Neural progenitor cell (in vitro differentiated cells): ENCODE measurements around the gene MAP7. TPM values are rescaled to one million over a fixed set of nuclear protein-coding genes. Genes with fewer than 3 reads are reported as not detected.
A peak's percentile ranks its signal among the peaks of the same experiment; 100 is the strongest.

ENCODE experiments used
- DNase-seq: peaks from one replicate; pipeline ENCODE4 v3.0.0-alpha.2; 2016; ENCODE audit warnings: low spot score
- H2AFZ ChIP-seq: fragments of 200-600 bp; sonication (generic); replicated peaks from 2 replicates; pipeline ENCODE4 v1.6.1; 2016; ENCODE audit warnings: antibody characterized with exemption
- H3F3A ChIP-seq: fragments of 200-600 bp; sonication (generic); 2 replicates; pipeline ENCODE4 v1.6.1; 2016; ENCODE audit warnings: antibody characterized with exemption, low read depth
- H3K27ac ChIP-seq: fragments of 200-600 bp; sonication (generic); 2 replicates; pipeline ENCODE4 v1.5.1; 2016; ENCODE audit warnings: mild to moderate bottlenecking
- H3K27me3 ChIP-seq: fragments of 200-600 bp; sonication (generic); 2 replicates; pipeline ENCODE4 v1.6.1; 2016; ENCODE audit warnings: mild to moderate bottlenecking, moderate library complexity
- H3K36me3 ChIP-seq: fragments of 200-600 bp; sonication (generic); 2 replicates; pipeline ENCODE4 v1.5.1; 2016
- H3K4me1 ChIP-seq: fragments of 200-600 bp; sonication (generic); 2 replicates; pipeline ENCODE4 v1.6.1; 2016; ENCODE audit warnings: mixed run types
- H3K4me2 ChIP-seq: fragments of 200-600 bp; sonication (generic); 2 replicates; pipeline ENCODE4 v1.6.1; 2016
- H3K4me3 ChIP-seq: fragments of 200-600 bp; sonication (generic); 2 replicates; pipeline ENCODE4 v1.5.1; 2016
- H3K79me2 ChIP-seq: fragments of 200-600 bp; sonication (generic); 2 replicates; pipeline ENCODE4 v1.6.1; 2016; ENCODE audit warnings: low read depth
- H3K9ac ChIP-seq: fragments of 200-600 bp; sonication (generic); 2 replicates; pipeline ENCODE4 v1.6.1; 2016
- H3K9me3 ChIP-seq: fragments of 200-600 bp; sonication (generic); 2 replicates; pipeline ENCODE4 v1.5.1; 2016; ENCODE audit warnings: low read depth
- H4K20me1 ChIP-seq: fragments of 200-600 bp; sonication (generic); 2 replicates; pipeline ENCODE4 v1.6.1; 2016; ENCODE audit warnings: low read depth
- H3K27ac Mint-ChIP-seq: 3 replicates; pipeline ENCODE4 v1.8.0; 2021; ENCODE audit warnings: mixed read lengths
- H3K27me3 Mint-ChIP-seq: 2 replicates; pipeline ENCODE4 v1.8.0; 2022; ENCODE audit warnings: low read depth, mild to moderate bottlenecking, inconsistent platforms, moderate library complexity, mixed read lengths; ENCODE audit not compliant: insufficient read depth
- H3K36me3 Mint-ChIP-seq: 3 replicates; pipeline ENCODE4 v1.8.0; 2021; ENCODE audit warnings: mixed read lengths
- H3K4me1 Mint-ChIP-seq: 3 replicates; pipeline ENCODE4 v1.8.0; 2021; ENCODE audit warnings: mixed read lengths
- H3K4me3 Mint-ChIP-seq: 3 replicates; pipeline ENCODE4 v1.8.0; 2021; ENCODE audit warnings: mild to moderate bottlenecking, moderate library complexity, mixed read lengths
- H3K9me3 Mint-ChIP-seq: 3 replicates; pipeline ENCODE4 v1.8.0; 2020; ENCODE audit warnings: mixed read lengths
- CTCF ChIP-seq: fragments of 200-600 bp; sonication (generic); IDR thresholded peaks from 2 replicates; pipeline ENCODE4 v1.5.1; 2017; ENCODE audit warnings: antibody characterized with exemption, mild to moderate bottlenecking
- EZH2 ChIP-seq: fragments of 200-600 bp; sonication (generic); IDR thresholded peaks from 2 replicates; pipeline ENCODE4 v1.6.1; 2017; ENCODE audit warnings: antibody characterized with exemption, mild to moderate bottlenecking, moderate library complexity
- EZH2phosphoT487 ChIP-seq: fragments of 200-600 bp; sonication (generic); IDR thresholded peaks from 2 replicates; pipeline ENCODE4 v1.6.1; 2017; ENCODE audit warnings: antibody characterized with exemption
- total RNA-seq: library from RNA; depleted of rRNA; stranded (reverse); fragments of >200 nt; gene quantifications from 2 replicates; pipeline ENCODE4 v1.2.3, GENCODE V29; 2015; ENCODE audit warnings: low replicate concordance

Gene MAP7
- total RNA-seq, 1 donor from 2014 or later: 9.0 TPM

- H3K79me2 ChIP-seq: no peaks in the 10 kb centered on the region
- H3K9ac ChIP-seq: no peak overlapping the region
- H3F3A ChIP-seq: no peaks in the 10 kb centered on the region
- peak overlapping the region; percentile 85 for H2AFZ ChIP-seq
- Mint-ChIP-seq H3K27ac (no peak overlapping the region), H3K36me3 (no peaks in the 10 kb centered on the region), H3K4me3 (no peak overlapping the region), H3K9me3 (no peaks in the 10 kb centered on the region), H3K27me3 (peaks cover 3% of the 10 kb centered on the region), H3K4me1 (peaks cover 14% of the 10 kb centered on the region)
- H3K4me3 ChIP-seq: no peak overlapping the region
- no peaks in the 10 kb centered on the region for H3K36me3 ChIP-seq
- no peak overlapping the region for H3K27ac ChIP-seq
- peaks cover 21% of the 10 kb centered on the region for H3K4me1 ChIP-seq
- H3K27me3 ChIP-seq: no peaks in the 10 kb centered on the region
- no peaks in the 10 kb centered on the region for H4K20me1 ChIP-seq
- peak; percentile 23 for DNase-seq
- H3K4me2 ChIP-seq: peak overlapping the region; percentile 33
- TF ChIP-seq CTCF: no peak
- no peak for TF ChIP-seq EZH2
- no peak for TF ChIP-seq EZH2phosphoT487
- H3K9me3 ChIP-seq: no peaks in the 10 kb centered on the region
Measured at GRCh38 chr6:136324686-136325380, 225.4 kb downstream of the MAP7 start.

- H3K9me3 Mint-ChIP-seq: no peaks in the 10 kb centered on the region
Measured at GRCh38 chr6:136323431-136324112, 226.7 kb downstream of the MAP7 start.

GRCh38 chr6:136319732-136320131 is 230.5 kb downstream of the MAP7 start:
- H3K27me3 ChIP-seq: no peaks in the 10 kb centered on the region
- peaks cover 9% of the 10 kb centered on the region for H3K27me3 Mint-ChIP-seq
- no peak overlapping the region for H3K4me3 Mint-ChIP-seq
- H3K4me3 ChIP-seq: no peak overlapping the region
- peaks cover 6% of the 10 kb centered on the region for H3K4me1 ChIP-seq
- peaks cover 14% of the 10 kb centered on the region for H3K4me1 Mint-ChIP-seq
- no peaks in the 10 kb centered on the region for H3K79me2 ChIP-seq
- H3K27ac Mint-ChIP-seq: no peak overlapping the region
- H3F3A ChIP-seq: no peaks in the 10 kb centered on the region
- TF ChIP-seq EZH2phosphoT487 (no peak), EZH2 (no peak), CTCF (no peak)
- H3K9me3 ChIP-seq: no peaks in the 10 kb centered on the region
- no peak overlapping the region for H3K4me2 ChIP-seq
- no peak overlapping the region for H3K27ac ChIP-seq
- H3K36me3 ChIP-seq: no peaks in the 10 kb centered on the region
- no peak overlapping the region for H3K9ac ChIP-seq
- no peak overlapping the region for H2AFZ ChIP-seq
- no peaks in the 10 kb centered on the region for H4K20me1 ChIP-seq
- no peaks in the 10 kb centered on the region for H3K9me3 Mint-ChIP-seq
- no peaks in the 10 kb centered on the region for H3K36me3 Mint-ChIP-seq
- no peak for DNase-seq

More at GRCh38 chr6:136323431-136324112, 226.7 kb downstream of the MAP7 start:
- Histone ChIP-seq H3K9ac (no peak overlapping the region), H3K27me3 (no peaks in the 10 kb centered on the region), H3K79me2 (no peaks in the 10 kb centered on the region), H3K4me3 (no peak overlapping the region), H3K36me3 (no peaks in the 10 kb centered on the region), H3K4me2 (no peak overlapping the region), H3K27ac (no peak overlapping the region), H3K9me3 (no peaks in the 10 kb centered on the region), H4K20me1 (no peaks in the 10 kb centered on the region), H2AFZ (no peak overlapping the region), H3F3A (no peaks in the 10 kb centered on the region), H3K4me1 (peaks cover 21% of the 10 kb centered on the region)
- Mint-ChIP-seq H3K4me3 (peak overlapping the region; percentile 69), H3K4me1 (peaks cover 14% of the 10 kb centered on the region), H3K27ac (peak overlapping the region; percentile 98), H3K27me3 (peaks cover 9% of the 10 kb centered on the region), H3K36me3 (no peaks in the 10 kb centered on the region)
- no peak for TF ChIP-seq CTCF
- peak; percentile 52 for DNase-seq
